Kidney (tissue), 14 donors: ENCODE data around the gene ADISSP. TPM values are rescaled to one million over a fixed set of nuclear protein-coding genes. Genes with fewer than 3 reads are reported as not detected.

Experiments used
- DNase-seq, 5 donors: peaks; one replicate each; pipeline ENCODE4 v3.0.0-alpha.2; 2013 to 2020
- FAIRE-seq: peaks from 2 replicates; lab custom pipeline; 2012; peaks lifted over from hg19 to GRCh38; lab: Jason Lieb, UNC
- H3K27ac ChIP-seq, 2 donors: one replicate each; pipeline ENCODE4 v1.7.0; 2013; ENCODE audit warnings: low read depth in 2 of 2, low read length in 2 of 2, inconsistent platforms in 1 of 2
- H3K27me3 ChIP-seq: one replicate; pipeline ENCODE4 v1.7.1; 2013; ENCODE audit warnings: low read length, inconsistent platforms; ENCODE audit not compliant: control insufficient read depth, insufficient read depth
- H3K36me3 ChIP-seq, 3 donors: one replicate each; pipeline versions ENCODE4 v1.7.0 to v1.7.1; 2013; ENCODE audit warnings: low read length in 3 of 3, control low read depth in 1 of 3, inconsistent platforms in 1 of 3; ENCODE audit not compliant: insufficient read depth in 3 of 3, control insufficient read depth in 2 of 3
- H3K4me1 ChIP-seq, 3 donors: one replicate each; pipeline versions ENCODE4 v1.7.0 to v1.7.1; 2013; ENCODE audit warnings: low read length in 3 of 3, inconsistent platforms in 1 of 3, low read depth in 1 of 3; ENCODE audit not compliant: control insufficient read depth in 2 of 3, insufficient read depth in 2 of 3
- H3K4me3 ChIP-seq, 3 donors: one replicate each; pipeline versions ENCODE4 v1.7.0 to v1.8.1; 2013; ENCODE audit warnings: low read length in 3 of 3, control low read depth in 1 of 3, inconsistent platforms in 1 of 3
- H3K9ac ChIP-seq, 3 donors: one replicate each; pipeline versions ENCODE4 v1.7.0 to v1.7.1; 2013; ENCODE audit warnings: low read length in 3 of 3, control low read depth in 1 of 3, inconsistent platforms in 1 of 3
- H3K9me3 ChIP-seq, 3 donors: one replicate each; pipeline versions ENCODE4 v1.7.0 to v1.7.1; 2013; ENCODE audit warnings: low read length in 3 of 3, control low read depth in 1 of 3, inconsistent platforms in 1 of 3; ENCODE audit not compliant: control insufficient read depth in 2 of 3, insufficient read depth in 1 of 3
- intact Hi-C: fragments of 100-400 bp; cut with DNase I; formaldehyde crosslinking; loops from one replicate; pipeline ENCODE4 v1.11.1; 2022
- polyA plus RNA-seq: library from polyadenylated mRNA; stranded (reverse); fragments of 350-450 nt; fragmentation: Illumina TruSeq; extraction: RNeasy Lipid Tissue Mini Kit (QIAGEN cat#74804); gene quantifications from one replicate; pipeline ENCODE4 v1.2.3, GENCODE V29; 2014; ENCODE audit warnings: low read depth, low replicate concordance; ENCODE audit not compliant: insufficient read depth
- total RNA-seq: library from RNA; stranded (reverse); fragmentation: NEBNext Ultra II Directional; extraction: Animal tissue kit (Norgen Biotek cat#: 25700); gene quantifications from one replicate; pipeline ENCODE4 v1.2.1, GENCODE V29; 2021
- TF ChIP-seq, protein P1 (sequence below): IDR thresholded peaks from 3 replicates; pipeline ENCODE4 v1.5.1; 2012; ENCODE audit warnings: mild to moderate bottlenecking, moderate library complexity, borderline replicate concordance; ENCODE audit not compliant: insufficient read depth; ENCODE audit errors: extremely low read depth
- donor health status: control.
- donor health status: control.
- donor health status: control.
- donor health status: control.
- donor health status: control.
- donor health status: DM: yes; HTN: yes; CAD: no.
- donor health status: Normal renal cell carcinoma (clear cell type).

The ADISSP gene
- total and polyA plus RNA-seq, 2 donors from 2014 or later, result 26.3 to 31.8 TPM

DNA sequence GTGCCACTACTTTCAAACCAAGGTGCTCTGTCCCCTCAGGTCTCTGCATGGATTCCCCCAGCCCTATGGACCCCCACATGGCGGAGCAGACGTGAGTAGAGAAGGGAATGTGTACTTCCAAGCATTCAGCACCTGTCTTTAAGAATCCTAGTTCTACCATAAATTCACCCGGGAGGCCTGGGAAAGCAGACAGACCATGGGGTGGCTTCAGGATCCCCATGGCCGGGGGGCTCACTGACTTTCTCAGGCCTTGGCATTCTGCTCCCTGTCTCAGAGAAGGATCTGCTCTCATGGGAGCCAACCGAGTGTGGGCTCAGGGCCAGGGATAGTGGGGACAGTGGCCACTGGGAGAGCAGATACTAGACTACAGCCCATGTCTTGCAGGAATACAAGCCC lies 30.8 kb upstream of the ADISSP start:
- Histone ChIP-seq H3K9me3 (no peaks in the 10 kb centered on the region), H3K27me3 (no peaks in the 10 kb centered on the region), H3K36me3 (peaks cover 0 to 6% (median 0%) of the 10 kb centered on the region in 3 donors), H3K27ac (no peak overlapping the region), H3K9ac (no peak overlapping the region), H3K4me3 (no peak overlapping the region), H3K4me1 (peaks cover 0 to 16% (median 3%) of the 10 kb centered on the region in 3 donors)
- TF ChIP-seq, protein P1, sequence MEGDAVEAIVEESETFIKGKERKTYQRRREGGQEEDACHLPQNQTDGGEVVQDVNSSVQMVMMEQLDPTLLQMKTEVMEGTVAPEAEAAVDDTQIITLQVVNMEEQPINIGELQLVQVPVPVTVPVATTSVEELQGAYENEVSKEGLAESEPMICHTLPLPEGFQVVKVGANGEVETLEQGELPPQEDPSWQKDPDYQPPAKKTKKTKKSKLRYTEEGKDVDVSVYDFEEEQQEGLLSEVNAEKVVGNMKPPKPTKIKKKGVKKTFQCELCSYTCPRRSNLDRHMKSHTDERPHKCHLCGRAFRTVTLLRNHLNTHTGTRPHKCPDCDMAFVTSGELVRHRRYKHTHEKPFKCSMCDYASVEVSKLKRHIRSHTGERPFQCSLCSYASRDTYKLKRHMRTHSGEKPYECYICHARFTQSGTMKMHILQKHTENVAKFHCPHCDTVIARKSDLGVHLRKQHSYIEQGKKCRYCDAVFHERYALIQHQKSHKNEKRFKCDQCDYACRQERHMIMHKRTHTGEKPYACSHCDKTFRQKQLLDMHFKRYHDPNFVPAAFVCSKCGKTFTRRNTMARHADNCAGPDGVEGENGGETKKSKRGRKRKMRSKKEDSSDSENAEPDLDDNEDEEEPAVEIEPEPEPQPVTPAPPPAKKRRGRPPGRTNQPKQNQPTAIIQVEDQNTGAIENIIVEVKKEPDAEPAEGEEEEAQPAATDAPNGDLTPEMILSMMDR, result no peak
- DNase-seq, result peak in 1 of 5 donors; percentile 39
- FAIRE-seq, result no peak
- intact Hi-C loops, result no loop called here

DNA sequence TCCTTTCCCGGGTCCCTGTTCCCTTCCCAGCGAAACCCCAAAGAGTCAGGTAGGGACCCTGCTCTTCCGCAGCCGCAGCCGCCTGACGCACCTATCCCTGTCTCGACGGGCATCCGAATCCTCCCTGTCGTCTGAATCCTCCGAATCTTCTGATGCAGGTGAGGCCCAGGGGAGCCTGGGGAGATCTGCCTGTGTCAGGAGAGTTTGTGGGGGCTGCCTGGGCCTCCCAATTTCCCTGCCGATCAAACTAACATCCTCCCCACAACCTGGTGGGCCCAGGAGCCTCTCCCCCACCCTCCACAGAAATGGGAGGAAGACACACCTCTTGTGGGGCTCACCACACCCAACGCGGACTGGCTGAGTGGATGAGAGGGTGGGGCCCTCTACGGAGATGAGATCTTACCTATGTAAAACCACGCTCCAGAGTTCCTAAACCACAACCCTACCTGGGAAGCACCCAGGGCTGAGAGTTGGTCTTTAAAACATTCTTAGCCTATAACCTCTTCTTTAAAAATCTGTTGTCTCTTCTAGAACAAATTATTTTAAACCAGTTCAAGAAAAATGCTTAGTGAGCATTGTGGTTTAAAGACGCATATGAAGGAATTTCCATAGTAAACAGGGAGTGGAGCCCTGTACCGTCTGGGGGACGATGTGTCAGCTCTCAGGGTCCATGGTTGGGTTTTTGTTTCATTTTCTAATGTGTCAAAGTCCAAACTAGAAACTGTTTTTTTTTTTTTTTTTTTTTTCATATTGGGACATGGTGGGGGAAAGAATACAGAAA lies 30.2 kb upstream of the ADISSP start:
- Histone ChIP-seq H3K27me3 (no peaks in the 10 kb centered on the region), H3K9me3 (no peaks in the 10 kb centered on the region), H3K36me3 (peaks cover 0 to 5% (median 0%) of the 10 kb centered on the region in 3 donors), H3K4me3 (peak overlapping the region in 1 of 3 donors; percentile 23), H3K9ac (no peak overlapping the region), H3K4me1 (peaks cover 0 to 16% (median 3%) of the 10 kb centered on the region in 3 donors), H3K27ac (no peak overlapping the region)
- TF ChIP-seq, protein P1, result no peak
- intact Hi-C loops, result no loop called here
- peak in 1 of 5 donors; percentile 58 for DNase-seq
- no peak for FAIRE-seq

DNA sequence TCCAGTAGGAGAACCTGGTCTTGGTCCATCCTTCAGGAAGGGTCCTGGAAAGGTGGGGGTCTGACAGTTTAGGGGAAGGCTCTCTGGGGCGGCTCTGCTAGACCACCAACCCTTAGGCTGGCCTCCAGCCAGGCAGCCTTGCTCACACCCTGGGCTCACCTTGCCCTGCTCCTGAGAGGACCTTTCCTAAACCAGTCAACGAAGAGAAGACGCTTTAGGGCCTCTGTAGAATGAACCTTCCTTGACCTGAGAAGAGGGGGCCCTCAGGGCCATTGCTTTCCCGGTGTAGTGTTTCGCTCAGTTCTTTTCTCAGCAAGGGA lies 29.6 kb upstream of the ADISSP start:
- TF ChIP-seq, protein P1, result no peak
- H3K9me3 ChIP-seq, result no peaks in the 10 kb centered on the region
- H3K27me3 ChIP-seq, result no peaks in the 10 kb centered on the region
- intact Hi-C loops, result no loop called here
- H3K4me1 ChIP-seq, result peaks cover 0 to 16% (median 3%) of the 10 kb centered on the region in 3 donors
- DNase-seq (peak in 1 of 5 donors; percentile 50), FAIRE-seq (no peak)
- no peaks in the 10 kb centered on the region for H3K36me3 ChIP-seq
- no peak overlapping the region for H3K9ac ChIP-seq
- no peak overlapping the region for H3K4me3 ChIP-seq
- H3K27ac ChIP-seq, result no peak overlapping the region
